HG03108 (cell line): ENCODE measurements around the gene ZNF462.

ENCODE experiments used
- ATAC-seq: cut with Tn5 transposase; IDR thresholded peaks from one replicate; pipeline ENCODE4 v1.9.1; 2021; ENCODE audit warnings: moderate library complexity; ENCODE audit not compliant: unreplicated experiment

ZNF462 gene

GRCh38 chr9:107049046-107049802 is 186.3 kb downstream of the ZNF462 start:
- ATAC-seq = no peak

DNA sequence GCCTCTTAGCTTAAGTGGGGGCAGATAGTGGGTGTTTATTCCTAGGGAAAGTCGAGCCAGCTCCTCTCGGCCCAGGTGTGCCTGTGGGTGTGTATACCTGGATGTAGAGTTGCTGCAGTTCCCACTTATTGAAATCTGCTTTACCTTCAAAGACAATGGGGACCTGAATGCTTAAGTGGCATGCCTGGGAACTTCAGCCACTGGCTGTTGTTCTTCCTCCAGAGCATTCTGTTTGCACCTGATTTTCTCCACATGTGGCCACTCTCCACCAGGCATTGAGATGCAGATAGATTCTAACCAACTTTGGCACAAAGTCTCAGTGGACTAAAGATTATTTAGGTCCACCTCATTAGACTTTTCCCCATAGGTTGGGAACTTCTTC is 186.8 kb downstream of the ZNF462 start:
- ATAC-seq = no peak

GRCh38 chr9:107051392-107051791 is 188.4 kb downstream of the ZNF462 start:
- ATAC-seq = no peak

DNA sequence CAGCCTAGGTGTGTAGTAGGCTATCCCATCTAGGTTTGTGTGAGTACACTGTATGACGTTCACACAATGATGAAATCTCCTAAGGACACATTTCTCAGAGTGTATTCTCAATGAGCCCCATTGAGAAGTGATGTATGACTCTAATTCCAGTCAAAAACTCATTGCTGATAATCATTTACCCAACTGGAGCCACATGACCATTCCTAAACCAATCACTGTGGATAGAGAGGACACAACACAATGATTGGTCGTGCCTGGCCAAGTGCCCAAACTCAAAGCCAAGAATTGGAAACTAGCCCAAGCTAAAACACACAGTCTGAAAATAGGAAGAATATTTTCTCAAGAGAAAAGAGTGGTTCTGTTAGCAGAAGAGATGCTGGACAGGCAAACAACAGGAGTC is 191.2 kb downstream of the ZNF462 start:
- no peak for ATAC-seq

GRCh38 chr9:107059220-107059619 is 196.3 kb downstream of the ZNF462 start:
- no peak for ATAC-seq

GRCh38 chr9:107060062-107060461 is 197.1 kb downstream of the ZNF462 start:
- no peak for ATAC-seq
